B cell (primary cell): Measurements from ENCODE around the gene TEKT3. TPM values are rescaled to one million over a fixed set of nuclear protein-coding genes. Genes with fewer than 3 reads are reported as not detected.

ENCODE experiments used
- ATAC-seq: fragments of 200-7000 bp; cut with Tn5 transposase; one replicate; pipeline ENCODE4 v1.10.0; 2021; ENCODE audit warnings: low read depth, mild to moderate bottlenecking, moderate number of reproducible peaks, moderate library complexity
- CTCF ChIA-PET: fragments of 350-600 bp; sonication (Branson Sonifier 250); formaldehyde crosslinking; loops from one replicate; lab custom pipeline; 2021; ENCODE audit warnings: antibody characterized with exemption, inconsistent platforms; lab: Charles Lee
- POLR2A ChIA-PET: fragments of 350-600 bp; sonication (Branson Sonifier 250); formaldehyde crosslinking; loops from one replicate; lab custom pipeline; 2021; ENCODE audit warnings: antibody characterized with exemption; lab: Charles Lee
- DNase-seq: peaks from one replicate; pipeline ENCODE4 v3.0.0; 2013
- H2AFZ ChIP-seq: 2 replicates; pipeline ENCODE4 v1.6.1; 2012; ENCODE audit warnings: mild to moderate bottlenecking, low read depth, low read length; ENCODE audit not compliant: insufficient read depth, poor library complexity, severe bottlenecking
- H3K27ac ChIP-seq, 2 donors: 1 replicate in 1 of 2; 2 replicates in 1 of 2; pipeline ENCODE4 v1.5.1; 2012 to 2013; ENCODE audit warnings: low read length in 2 of 2, mild to moderate bottlenecking in 2 of 2, moderate library complexity in 1 of 2
- H3K27me3 ChIP-seq, 4 experiments: fragments of 200-600 bp in 1 of 4; sonication (generic) in 1 of 4; replicated peaks in 1 of 4; 1 replicate in 2 of 4; 2 replicates in 2 of 4; pipeline versions ENCODE4 v1.6.1 to v1.7.0; 2013 to 2016; ENCODE audit warnings: low read length in 3 of 4, mild to moderate bottlenecking in 2 of 4, mixed read lengths in 1 of 4, moderate library complexity in 1 of 4; ENCODE audit not compliant: insufficient read depth in 4 of 4, control insufficient read depth in 3 of 4; ENCODE audit errors: control extremely low read depth in 1 of 4
- H3K36me3 ChIP-seq, 2 experiments: replicated peaks in 1 of 2; 1 replicate in 1 of 2; 2 replicates in 1 of 2; pipeline versions ENCODE4 v1.6.1 to v1.7.1; 2013; ENCODE audit warnings: low read length in 1 of 2; ENCODE audit not compliant: insufficient read depth in 2 of 2, control insufficient read depth in 1 of 2; ENCODE audit errors: control extremely low read depth in 1 of 2, extremely low read depth in 1 of 2
- H3K4me1 ChIP-seq, 2 donors: fragments of 200-600 bp in 1 of 2; sonication (generic) in 1 of 2; 1 replicate in 1 of 2; 2 replicates in 1 of 2; pipeline versions ENCODE4 v1.5.1 to v1.6.1; 2013 to 2017; ENCODE audit warnings: low read length in 2 of 2; ENCODE audit not compliant: control insufficient read depth in 2 of 2, insufficient read depth in 2 of 2
- H3K4me2 ChIP-seq: replicated peaks from 2 replicates; pipeline ENCODE3; 2012; ENCODE audit warnings: mild to moderate bottlenecking, low read depth, low read length; ENCODE audit not compliant: poor library complexity, severe bottlenecking
- H3K4me3 ChIP-seq, 5 experiments: fragments of 200-600 bp in 1 of 5; sonication (generic) in 1 of 5; 1 replicate in 3 of 5; 2 replicates in 2 of 5; pipeline versions ENCODE4 v1.5.1 to v1.7.0; 2011 to 2016; ENCODE audit warnings: low read length in 4 of 5, mild to moderate bottlenecking in 4 of 5, low read depth in 2 of 5, control low read depth in 1 of 5, moderate library complexity in 1 of 5; ENCODE audit not compliant: insufficient read depth in 1 of 5; ENCODE audit errors: control extremely low read depth in 1 of 5, extremely low read depth in 1 of 5
- H3K79me2 ChIP-seq: fragments of 200-600 bp; sonication (generic); one replicate; pipeline ENCODE4 v1.6.0; 2016; ENCODE audit warnings: low read length; ENCODE audit not compliant: control insufficient read depth, insufficient read depth
- H3K9ac ChIP-seq: fragments of 200-600 bp; sonication (generic); 2 replicates; pipeline ENCODE4 v1.6.1; 2017; ENCODE audit warnings: mild to moderate bottlenecking, low read length, moderate library complexity
- H3K9me3 ChIP-seq, 3 donors: one replicate each; pipeline versions ENCODE4 v1.6.1 to v1.7.1; 2013; ENCODE audit warnings: low read length in 2 of 3; ENCODE audit not compliant: control insufficient read depth in 2 of 3, insufficient read depth in 1 of 3; ENCODE audit errors: control extremely low read depth in 1 of 3
- H4K20me1 ChIP-seq: 2 replicates; pipeline ENCODE4 v1.6.0; 2012; ENCODE audit warnings: mild to moderate bottlenecking, low read length; ENCODE audit not compliant: insufficient read depth, control insufficient read depth, poor library complexity, severe bottlenecking
- H3K27ac Mint-ChIP-seq: one replicate; pipeline ENCODE4 v1.8.0; 2021; ENCODE audit warnings: mixed read lengths
- H3K27me3 Mint-ChIP-seq: one replicate; pipeline ENCODE4 v1.8.0; 2021; ENCODE audit warnings: mixed read lengths
- H3K4me1 Mint-ChIP-seq: one replicate; pipeline ENCODE4 v1.8.0; 2021; ENCODE audit warnings: mixed read lengths
- H3K4me3 Mint-ChIP-seq: one replicate; pipeline ENCODE4 v1.8.0; 2021; ENCODE audit warnings: mixed read lengths
- H3K9me3 Mint-ChIP-seq: one replicate; pipeline ENCODE4 v1.8.0; 2022; ENCODE audit warnings: mixed read lengths; ENCODE audit not compliant: insufficient read depth
- CTCF ChIP-seq: fragments of 200-600 bp; IDR thresholded peaks from one replicate; pipeline ENCODE4 v1.8.0; 2022; ENCODE audit warnings: antibody characterized with exemption, mild to moderate bottlenecking
- EZH2 ChIP-seq: IDR thresholded peaks from 2 replicates; pipeline ENCODE4 v1.6.1; 2012; ENCODE audit warnings: borderline replicate concordance, low read depth, mild to moderate bottlenecking, moderate library complexity, low read length; ENCODE audit not compliant: insufficient read depth, poor library complexity, severe bottlenecking
- WGBS: methylation state at CpG from one replicate; pipeline ENCODE4 v1.1.5; 2013; ENCODE audit warnings: missing lambda C conversion rate; ENCODE audit not compliant: insufficient coverage; 5-methylcytosine and 5-hydroxymethylcytosine counted together
- intact Hi-C: fragments of 100-400 bp; cut with micrococcal nuclease; formaldehyde crosslinking; loops from one replicate; pipeline ENCODE4 v1.10.0; 2022
- polyA plus RNA-seq: library from polyadenylated mRNA; depleted of rRNA; stranded (reverse); fragments of >200 nt; gene quantifications from 2 replicates; pipeline ENCODE4 v1.2.3, GENCODE V29; 2012
- total RNA-seq, 2 donors: library from RNA; stranded (reverse); fragments of 120-200 nt in 1 of 2; gene quantifications; 1 replicate in 1 of 2; 2 replicates in 1 of 2; pipeline versions ENCODE4 v1.2.3 to v1.2.4, GENCODE V29; 2013 to 2022

The TEKT3 gene
- total and polyA plus RNA-seq, 2 donors (not counting 1 experiment from before 2014, with no cell fraction given) = 0.49 to 1.8 TPM

- no peak overlapping the region for H3K4me3 ChIP-seq
- no peaks in the 10 kb centered on the region for H4K20me1 ChIP-seq
- 90% methylated on average over 4 of the region's 9 CpGs for WGBS
- no peaks in the 10 kb centered on the region for H3K36me3 ChIP-seq
- Mint-ChIP-seq H3K27me3 (peaks cover 4% of the 10 kb centered on the region), H3K27ac (no peak overlapping the region), H3K4me1 (no peaks in the 10 kb centered on the region), H3K9me3 (no peaks in the 10 kb centered on the region), H3K4me3 (no peak overlapping the region)
- peaks cover 0 to 5% (median 0%) of the 10 kb centered on the region in 3 donors for H3K9me3 ChIP-seq
- no peak for DNase-seq
- intact Hi-C loops = no loop called here
- no peaks in the 10 kb centered on the region for H3K79me2 ChIP-seq
- H3K4me2 ChIP-seq = no peak overlapping the region
- TF ChIP-seq CTCF (no peak), EZH2 (no peak)
- no peaks in the 10 kb centered on the region for H3K27me3 ChIP-seq
- POLR2A ChIA-PET = no interaction called here
- ATAC-seq = no peak
- no peak overlapping the region for H3K9ac ChIP-seq
- H3K27ac ChIP-seq = no peak overlapping the region
- H2AFZ ChIP-seq = no peak overlapping the region
- no peaks in the 10 kb centered on the region for H3K4me1 ChIP-seq
- CTCF ChIA-PET = no interaction called here
Measured at GRCh38 chr17:15371376-15372130, 30.2 kb upstream of the TEKT3 start.

- ChIA-PET POLR2A (no interaction called here), CTCF (no interaction called here)
- no peak overlapping the region for H3K4me2 ChIP-seq
- TF ChIP-seq CTCF = no peak
- TF ChIP-seq EZH2 = no peak
- Mint-ChIP-seq H3K27ac (no peak overlapping the region), H3K4me3 (no peak overlapping the region), H3K9me3 (no peaks in the 10 kb centered on the region), H3K4me1 (no peaks in the 10 kb centered on the region), H3K27me3 (peaks cover 4% of the 10 kb centered on the region)
- ATAC-seq = no peak
- H3K79me2 ChIP-seq = no peaks in the 10 kb centered on the region
- no peak overlapping the region for H3K9ac ChIP-seq
- DNase-seq = no peak
- peaks cover 0 to 5% (median 0%) of the 10 kb centered on the region in 3 donors for H3K9me3 ChIP-seq
- H4K20me1 ChIP-seq = no peaks in the 10 kb centered on the region
- intact Hi-C loops = no loop called here
- H3K4me3 ChIP-seq = no peak overlapping the region
- H3K27me3 ChIP-seq = no peaks in the 10 kb centered on the region
- no peak overlapping the region for H2AFZ ChIP-seq
- 44% methylated on average over 1 of the region's 2 CpGs for WGBS
- H3K27ac ChIP-seq = no peak overlapping the region
- H3K4me1 ChIP-seq = no peaks in the 10 kb centered on the region
- no peaks in the 10 kb centered on the region for H3K36me3 ChIP-seq
Measured at GRCh38 chr17:15368600-15368999, 27.2 kb upstream of the TEKT3 start.
